ENCODE data around the gene NIBAN1. TPM values are rescaled to one million over a fixed set of nuclear protein-coding genes. Genes with fewer than 3 reads are reported as not detected.

NIBAN1 gene
- total and polyA plus RNA-seq, 7 donors = 1.4 to 384 (median 311) TPM

DNA sequence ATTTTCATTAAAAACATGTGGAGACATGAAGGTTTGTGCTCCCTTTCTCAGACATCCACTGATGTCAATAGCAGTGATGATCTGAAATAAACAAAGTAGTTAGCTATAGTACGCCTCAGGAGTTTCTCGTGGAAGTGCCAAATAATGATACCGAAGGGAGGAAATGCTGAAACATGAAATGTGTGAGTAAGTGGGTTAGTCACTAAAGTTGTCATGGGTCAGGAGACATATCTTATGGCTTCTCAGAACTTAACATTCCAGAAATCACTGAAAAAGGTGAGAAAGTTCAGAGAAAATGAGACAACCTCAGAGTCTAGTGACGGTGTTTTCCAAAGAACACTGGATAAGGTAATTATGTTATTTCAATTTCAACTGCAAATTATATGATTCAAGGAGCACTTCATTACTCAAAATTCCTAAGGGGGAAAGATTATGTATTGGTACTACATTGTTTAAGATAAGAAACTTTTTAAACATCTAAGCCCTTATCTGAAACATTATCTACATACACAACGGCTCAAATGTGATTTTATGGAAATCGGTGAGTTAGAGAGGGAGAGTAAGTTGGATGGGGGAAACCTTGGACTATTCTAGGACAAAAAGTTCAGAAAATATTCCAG, 20.6 kb downstream of the NIBAN1 start:
- peak overlapping the region in 3 of 4 donors; percentile 35 to 56 (median 40) for H3K27ac ChIP-seq
- H3K27me3 ChIP-seq = no peaks in the 10 kb centered on the region
- DNase-seq = no peak
- no peaks in the 10 kb centered on the region for H3K9me3 ChIP-seq
- WGBS, 2 donors = 60 to 74% methylated on average over 6 of the region's 6 CpGs
- no peak overlapping the region for H3K4me3 ChIP-seq
- no peaks in the 10 kb centered on the region for H3K36me3 ChIP-seq
- TF ChIP-seq POLR2AphosphoS5 (IDR thresholded peaks at IDR 0.05) = peak in 1 of 4 donors; percentile 22
- TF ChIP-seq POLR2A (IDR thresholded peaks at IDR 0.05) = no peak
- peaks cover 0 to 73% (median 27%) of the 10 kb centered on the region in 4 donors for H3K4me1 ChIP-seq
- intact Hi-C loops (cut with DNase I) = no loop called here

- H3K4me1 ChIP-seq = peaks cover 0 to 73% (median 27%) of the 10 kb centered on the region in 4 donors
- intact Hi-C loops (cut with DNase I) = no loop called here
- no peaks in the 10 kb centered on the region for H3K9me3 ChIP-seq
- H3K27ac ChIP-seq = no peak overlapping the region
- no peaks in the 10 kb centered on the region for H3K36me3 ChIP-seq
- 90 to 91% methylated on average over 4 of the region's 4 CpGs for WGBS, 2 donors
- no peak for DNase-seq
- H3K4me3 ChIP-seq = no peak overlapping the region
- H3K27me3 ChIP-seq = no peaks in the 10 kb centered on the region
- no peak for TF ChIP-seq CTCF (IDR thresholded peaks at IDR 0.05)
- TF ChIP-seq POLR2A (IDR thresholded peaks at IDR 0.05) = no peak
These were observed 21.9 kb downstream of the NIBAN1 start for GRCh38 chr1:184952428-184952827.

GRCh38 chr1:184951788-184952187, 22.5 kb downstream of the NIBAN1 start:
- WGBS, 2 donors = 92 to 97% methylated on average over 3 of the region's 3 CpGs
- H3K9me3 ChIP-seq = no peaks in the 10 kb centered on the region
- no peaks in the 10 kb centered on the region for H3K36me3 ChIP-seq
- H3K4me3 ChIP-seq = no peak overlapping the region
- DNase-seq = no peak
- H3K27ac ChIP-seq = peak overlapping the region in 1 of 4 donors; percentile 6
- no peaks in the 10 kb centered on the region for H3K27me3 ChIP-seq
- no peak for TF ChIP-seq EP300 (IDR thresholded peaks at IDR 0.05)
- no peak for TF ChIP-seq POLR2AphosphoS5 (IDR thresholded peaks at IDR 0.05)
- TF ChIP-seq POLR2A (IDR thresholded peaks at IDR 0.05) = no peak
- TF ChIP-seq CTCF (IDR thresholded peaks at IDR 0.05) = no peak
- intact Hi-C loops (cut with DNase I) = no loop called here
- peaks cover 0 to 73% (median 32%) of the 10 kb centered on the region in 4 donors for H3K4me1 ChIP-seq

- no peaks in the 10 kb centered on the region for H3K36me3 ChIP-seq
- H3K4me1 ChIP-seq = peaks cover 0 to 73% (median 40%) of the 10 kb centered on the region in 4 donors
- no peaks in the 10 kb centered on the region for H3K27me3 ChIP-seq
- no peak for TF ChIP-seq EP300 (IDR thresholded peaks at IDR 0.05)
- TF ChIP-seq POLR2AphosphoS5 (IDR thresholded peaks at IDR 0.05) = no peak
- TF ChIP-seq CTCF (IDR thresholded peaks at IDR 0.05) = no peak
- TF ChIP-seq POLR2A (IDR thresholded peaks at IDR 0.05) = no peak
- intact Hi-C loops (cut with DNase I) = no loop called here
- WGBS, 2 donors = 88% methylated on average over 2 of the region's 2 CpGs
- no peak overlapping the region for H3K4me3 ChIP-seq
- DNase-seq = no peak
- H3K27ac ChIP-seq = peak overlapping the region in 1 of 4 donors; percentile 3
- H3K9me3 ChIP-seq = no peaks in the 10 kb centered on the region
These were observed 23.4 kb downstream of the NIBAN1 start for GRCh38 chr1:184950906-184951305.

- no peak for DNase-seq
- no peaks in the 10 kb centered on the region for H3K36me3 ChIP-seq
- TF ChIP-seq EP300 (IDR thresholded peaks at IDR 0.05) (no peak), POLR2AphosphoS5 (IDR thresholded peaks at IDR 0.05) (no peak), CTCF (IDR thresholded peaks at IDR 0.05) (no peak), POLR2A (IDR thresholded peaks at IDR 0.05) (no peak)
- no peaks in the 10 kb centered on the region for H3K27me3 ChIP-seq
- no peaks in the 10 kb centered on the region for H3K9me3 ChIP-seq
- 32 to 74% methylated on average over 3 of the region's 3 CpGs for WGBS, 2 donors
- H3K4me3 ChIP-seq = no peak overlapping the region
- H3K27ac ChIP-seq = peak overlapping the region in 1 of 4 donors; percentile 3
- peaks cover 0 to 78% (median 46%) of the 10 kb centered on the region in 4 donors for H3K4me1 ChIP-seq
- intact Hi-C loops (cut with DNase I) = no loop called here
These were observed 24.1 kb downstream of the NIBAN1 start for GRCh38 chr1:184950227-184950626.
